GM18867 (cell line): Measurements from ENCODE around the gene ACP5.
"Not testable (repeated sequence)": the region's sequence is repeated elsewhere in the genome, so short reads cannot be mapped to it uniquely, and the experiment has no call there.

ENCODE experiments used
- ATAC-seq: cut with Tn5 transposase; IDR thresholded peaks from one replicate; pipeline ENCODE4 v1.9.1; 2021; ENCODE audit warnings: mild to moderate bottlenecking, moderate library complexity; ENCODE audit not compliant: unreplicated experiment

The ACP5 gene

DNA sequence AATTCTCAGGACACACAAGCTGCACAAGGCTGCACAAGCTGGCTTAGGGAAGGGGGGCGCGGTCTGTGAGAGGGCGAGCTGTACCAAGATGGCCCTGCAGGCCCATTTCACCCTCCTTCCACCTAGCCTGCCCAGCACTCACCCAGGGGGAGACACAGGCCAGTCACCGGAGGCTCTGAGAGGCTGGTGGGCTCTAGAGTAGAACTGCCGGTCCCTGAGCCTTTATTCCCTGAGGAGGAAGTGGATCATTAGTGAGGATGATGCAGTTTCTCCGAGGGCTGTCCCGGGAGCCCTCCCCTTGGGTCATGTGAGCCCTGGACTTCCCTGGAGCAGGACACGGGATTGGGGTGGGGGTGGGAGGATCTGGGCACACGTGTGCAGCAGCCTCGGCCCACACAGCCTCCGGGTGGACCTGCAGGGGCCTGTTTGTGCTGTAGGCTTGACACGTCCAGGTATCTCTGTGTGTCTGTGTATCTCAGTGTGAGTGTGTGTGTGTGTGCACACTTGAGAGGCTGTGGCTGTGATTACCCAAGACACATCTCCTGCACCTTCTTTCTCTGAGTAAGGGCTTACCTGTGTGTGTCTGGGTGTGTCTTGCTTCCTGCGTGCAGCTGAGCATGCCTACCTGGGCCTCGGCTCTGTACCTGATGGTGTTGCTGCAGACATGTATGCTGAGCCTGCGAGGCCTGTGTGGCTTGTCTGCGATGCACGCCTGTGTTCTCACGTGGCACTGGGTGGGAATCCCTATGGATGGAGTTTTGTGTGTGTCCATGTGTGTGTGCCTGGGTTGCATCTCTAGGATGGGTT is at the start of gene ACP5:
TSS of gene ACP5 (minus strand) at position 195 of the 807 bp plus-strand sequence. CDS start 328 bp downstream, outside the sequence.
- ATAC-seq = no peak

DNA sequence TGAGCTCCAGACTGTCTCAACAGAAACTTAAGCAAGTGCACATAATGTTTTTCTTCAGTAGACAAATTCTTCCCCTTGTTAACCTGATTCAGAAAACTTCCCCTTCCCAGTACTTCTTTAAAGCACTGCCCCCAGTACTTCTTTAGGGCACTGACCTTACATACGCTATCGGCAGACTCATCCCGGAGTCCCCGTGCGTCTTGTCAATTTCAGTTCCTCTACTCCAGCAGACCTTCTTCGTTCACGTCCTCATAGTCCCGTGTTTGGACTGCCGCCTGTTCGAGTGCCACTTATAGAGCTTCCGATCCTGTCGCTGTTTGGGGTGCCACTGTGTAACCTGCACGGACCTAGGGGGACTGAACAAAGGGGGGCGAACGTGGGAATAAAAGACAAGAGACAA is 48.8 kb upstream of the ACP5 start:
- no peak for ATAC-seq

DNA sequence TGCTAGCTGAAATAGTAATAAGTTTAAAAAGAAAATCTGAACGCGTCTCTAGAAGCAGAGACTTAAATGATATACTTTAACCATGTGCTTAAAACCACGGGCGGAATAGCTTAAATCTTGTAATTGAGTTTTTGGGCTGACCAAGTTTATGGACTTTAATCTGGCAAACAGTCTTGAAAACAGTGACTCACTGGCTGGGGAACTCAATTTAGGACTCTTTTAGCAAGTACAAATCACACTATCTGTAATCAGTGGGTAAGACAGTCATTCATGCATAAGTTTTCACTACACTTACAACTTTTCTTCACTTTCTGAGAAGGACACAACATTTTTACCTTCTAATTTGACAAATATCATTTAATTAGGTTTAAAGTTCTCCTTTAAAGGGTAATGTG is 46.6 kb upstream of the ACP5 start:
- no peak for ATAC-seq

DNA sequence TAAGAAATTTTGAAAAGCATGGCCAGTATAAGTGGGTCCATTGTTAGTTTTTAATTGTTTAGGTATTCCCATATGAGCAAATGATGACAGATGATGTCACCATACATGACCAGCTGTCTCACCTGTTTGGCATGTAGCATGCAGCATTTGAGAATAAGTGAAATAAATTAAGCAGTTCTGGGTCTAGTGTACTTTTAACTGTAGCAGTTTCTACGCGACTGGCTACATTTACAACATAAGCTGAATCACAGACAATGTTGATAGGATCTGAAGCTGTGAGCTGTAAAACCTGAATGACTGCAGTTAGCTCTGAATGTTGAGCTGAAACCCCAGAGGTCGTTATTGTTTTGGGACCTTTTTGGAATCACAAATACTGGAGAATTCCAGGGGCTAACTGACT is 45.0 kb upstream of the ACP5 start:
- not testable (repeated sequence) for ATAC-seq

DNA sequence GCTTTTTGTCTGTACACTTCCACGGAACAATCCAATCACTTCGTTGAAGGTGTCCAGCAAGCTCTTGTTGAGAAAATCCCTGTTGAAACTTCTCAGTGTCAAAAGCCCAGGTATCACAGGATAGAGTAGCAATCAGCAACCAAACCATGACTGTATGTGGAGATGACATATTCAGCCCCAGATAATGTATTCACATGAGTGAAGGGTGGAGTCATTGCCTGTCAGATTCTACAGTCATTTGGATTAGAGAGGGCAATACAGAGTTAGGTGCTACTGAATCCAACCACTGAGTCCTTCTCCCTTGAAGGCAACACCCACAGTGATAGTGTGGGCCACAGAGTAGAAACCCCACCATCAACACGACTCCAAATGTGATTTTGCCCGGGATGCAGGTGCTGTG is 43.1 kb upstream of the ACP5 start:
- ATAC-seq = no peak

DNA sequence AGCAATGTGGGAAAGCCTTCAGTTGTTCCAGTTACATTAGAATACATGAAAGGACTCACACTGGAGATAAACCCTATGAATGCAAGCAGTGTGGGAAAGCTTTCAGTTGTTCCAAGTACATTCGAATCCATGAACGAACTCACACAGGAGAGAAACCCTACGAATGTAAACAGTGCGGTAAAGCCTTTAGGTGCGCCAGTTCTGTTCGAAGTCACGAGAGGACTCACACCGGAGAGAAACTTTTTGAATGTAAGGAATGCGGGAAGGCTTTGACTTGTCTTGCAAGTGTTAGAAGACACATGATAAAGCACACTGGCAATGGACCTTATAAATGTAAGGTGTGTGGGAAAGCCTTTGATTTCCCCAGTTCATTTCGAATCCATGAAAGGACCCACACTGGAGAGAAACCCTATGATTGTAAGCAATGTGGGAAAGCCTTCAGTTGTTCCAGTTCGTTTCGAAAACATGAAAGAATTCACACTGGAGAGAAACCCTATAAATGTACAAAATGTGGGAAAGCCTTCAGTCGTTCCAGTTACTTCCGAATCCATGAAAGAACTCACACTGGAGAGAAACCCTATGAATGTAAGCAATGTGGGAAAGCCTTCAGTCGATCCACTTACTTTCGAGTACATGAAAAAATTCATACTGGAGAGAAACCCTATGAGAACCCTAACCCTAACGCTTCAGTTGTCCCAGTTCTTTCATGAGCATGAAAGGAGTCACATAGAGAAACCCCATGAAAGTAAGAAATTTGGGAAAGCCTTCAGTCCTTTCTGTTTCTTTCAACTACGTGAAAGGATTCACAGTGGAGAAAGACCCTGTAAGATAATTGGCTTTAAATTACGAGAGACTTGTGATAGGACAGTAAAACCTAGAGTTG is 40.0 kb upstream of the ACP5 start:
- ATAC-seq = no peak

DNA sequence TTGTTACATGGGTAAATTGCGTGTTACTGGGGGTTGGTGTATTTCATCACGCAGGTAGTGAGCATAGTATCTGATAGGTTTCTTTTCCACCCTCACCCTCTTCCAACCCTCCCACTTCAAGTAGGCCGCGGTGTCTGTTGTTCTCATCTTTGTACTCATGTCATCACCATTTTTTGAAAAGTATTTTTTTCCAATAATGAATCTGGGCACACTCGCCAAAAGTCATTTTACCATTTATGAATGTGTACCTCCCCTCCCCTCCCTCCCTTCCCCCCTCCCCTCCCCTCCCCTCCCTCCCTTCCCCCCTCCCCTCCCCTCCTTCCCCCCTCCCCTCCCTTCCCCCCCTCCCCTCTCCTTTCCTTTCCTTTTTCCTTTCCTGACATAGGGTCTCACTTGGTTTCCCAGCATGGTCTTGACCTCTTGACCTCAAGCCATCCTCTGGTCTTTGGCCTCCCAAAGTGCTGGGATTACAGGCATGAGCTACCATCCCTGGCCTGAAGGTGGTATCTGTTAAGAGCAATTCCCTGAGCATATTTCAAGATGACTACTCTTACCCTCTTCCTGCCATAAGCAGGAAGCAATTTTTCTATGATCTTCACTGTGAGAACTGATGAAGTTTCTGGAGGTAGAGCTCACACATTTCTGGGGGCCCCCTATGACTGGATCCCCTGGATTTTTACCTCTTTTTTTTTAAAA is 35.5 kb upstream of the ACP5 start:
- no peak for ATAC-seq

DNA sequence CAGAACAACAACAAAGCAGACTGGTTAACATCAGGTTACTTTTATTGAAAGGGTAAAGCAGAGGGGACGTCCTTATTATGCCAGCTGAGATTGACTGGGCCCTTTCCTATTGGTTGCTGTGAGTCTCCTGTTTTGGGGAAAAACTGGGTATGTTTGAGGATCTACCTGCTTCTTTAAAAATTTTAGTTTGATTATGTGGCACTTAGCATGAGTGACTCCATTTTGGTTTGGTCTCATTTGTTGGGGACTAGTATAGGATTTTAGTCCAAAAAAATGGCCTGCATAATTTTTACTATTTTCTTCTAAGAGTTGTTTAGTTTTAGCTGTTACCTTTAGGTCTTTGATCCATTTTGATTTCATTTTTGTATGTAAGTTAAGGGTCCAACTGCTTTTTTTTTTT is 34.3 kb upstream of the ACP5 start:
- ATAC-seq = no peak

DNA sequence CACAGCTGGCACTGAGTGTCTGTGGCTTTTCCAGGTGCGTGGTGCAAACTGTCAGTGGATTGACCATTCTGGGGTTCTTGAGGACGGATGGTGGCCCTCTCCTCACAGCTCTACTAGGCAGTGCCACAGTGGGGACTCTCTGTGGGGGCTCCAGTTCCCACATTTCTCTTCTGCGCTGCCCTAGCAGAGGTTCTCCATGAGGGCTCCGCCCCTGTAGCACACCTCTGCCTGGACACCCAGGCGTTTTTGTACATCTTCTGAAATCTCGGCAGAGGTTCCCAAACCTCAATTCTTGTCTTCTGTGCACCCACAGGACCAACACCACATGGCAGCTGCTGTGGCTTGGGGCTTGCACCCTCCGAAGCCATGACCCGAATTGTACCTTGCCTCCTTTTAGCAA is 29.0 kb upstream of the ACP5 start:
- no peak for ATAC-seq

DNA sequence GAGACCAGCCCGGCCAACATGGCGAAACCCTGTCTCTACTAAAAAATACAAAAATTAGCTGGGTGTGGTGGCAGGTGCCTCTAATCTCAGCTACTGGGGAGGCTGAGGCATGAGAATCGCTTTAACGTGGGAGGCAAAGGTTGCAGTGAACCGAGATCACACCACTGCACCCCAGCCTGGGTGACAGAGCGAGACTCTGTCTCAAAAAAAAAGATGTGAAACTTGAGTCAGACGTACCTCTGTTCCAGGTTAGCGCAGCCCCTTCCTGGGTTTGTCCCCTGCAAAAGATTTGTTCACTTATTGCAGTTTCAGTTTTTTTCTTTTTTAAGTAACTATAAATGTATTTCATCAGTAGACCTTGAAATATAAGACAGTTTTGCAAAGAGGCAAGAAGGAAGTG is 22.3 kb upstream of the ACP5 start:
- not testable (repeated sequence) for ATAC-seq

DNA sequence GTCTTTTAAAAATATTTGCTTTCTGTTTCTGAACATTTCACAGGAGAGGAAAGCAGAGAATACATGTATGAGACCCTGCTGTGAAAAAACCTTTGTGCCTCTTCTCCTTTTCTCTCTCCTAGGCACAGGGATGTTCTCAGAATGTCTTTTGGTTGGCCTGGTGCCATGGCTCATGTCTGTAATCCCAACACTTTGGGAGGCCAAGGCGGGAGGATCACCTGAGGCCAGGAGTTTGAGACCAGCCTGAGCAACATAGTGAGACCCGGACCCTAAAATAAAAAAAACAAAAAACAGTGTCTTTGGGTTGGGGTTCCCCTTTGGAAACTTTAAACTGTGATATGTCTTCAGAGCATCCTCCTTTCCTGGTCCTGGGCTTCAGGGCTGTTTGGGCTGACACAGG is 21.3 kb upstream of the ACP5 start:
- no peak for ATAC-seq

DNA sequence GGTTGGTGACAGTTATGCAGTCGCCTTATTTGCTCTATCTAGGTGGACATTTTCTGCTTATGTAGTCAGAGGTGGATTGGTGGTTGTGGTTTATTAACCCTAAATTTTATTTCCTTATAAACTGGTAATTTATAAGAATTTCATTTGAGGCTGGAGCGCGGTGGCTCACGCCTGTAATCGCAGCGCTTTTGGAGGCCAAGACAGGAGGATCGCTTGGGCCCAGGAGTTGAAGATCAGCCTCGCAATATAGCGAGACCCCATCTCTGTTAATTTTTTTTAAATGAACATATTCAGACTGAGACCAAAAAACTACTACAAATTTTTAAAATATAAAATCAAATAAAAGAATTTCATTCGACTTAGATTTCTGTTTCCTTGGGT is 20.6 kb upstream of the ACP5 start:
- ATAC-seq = no peak

DNA sequence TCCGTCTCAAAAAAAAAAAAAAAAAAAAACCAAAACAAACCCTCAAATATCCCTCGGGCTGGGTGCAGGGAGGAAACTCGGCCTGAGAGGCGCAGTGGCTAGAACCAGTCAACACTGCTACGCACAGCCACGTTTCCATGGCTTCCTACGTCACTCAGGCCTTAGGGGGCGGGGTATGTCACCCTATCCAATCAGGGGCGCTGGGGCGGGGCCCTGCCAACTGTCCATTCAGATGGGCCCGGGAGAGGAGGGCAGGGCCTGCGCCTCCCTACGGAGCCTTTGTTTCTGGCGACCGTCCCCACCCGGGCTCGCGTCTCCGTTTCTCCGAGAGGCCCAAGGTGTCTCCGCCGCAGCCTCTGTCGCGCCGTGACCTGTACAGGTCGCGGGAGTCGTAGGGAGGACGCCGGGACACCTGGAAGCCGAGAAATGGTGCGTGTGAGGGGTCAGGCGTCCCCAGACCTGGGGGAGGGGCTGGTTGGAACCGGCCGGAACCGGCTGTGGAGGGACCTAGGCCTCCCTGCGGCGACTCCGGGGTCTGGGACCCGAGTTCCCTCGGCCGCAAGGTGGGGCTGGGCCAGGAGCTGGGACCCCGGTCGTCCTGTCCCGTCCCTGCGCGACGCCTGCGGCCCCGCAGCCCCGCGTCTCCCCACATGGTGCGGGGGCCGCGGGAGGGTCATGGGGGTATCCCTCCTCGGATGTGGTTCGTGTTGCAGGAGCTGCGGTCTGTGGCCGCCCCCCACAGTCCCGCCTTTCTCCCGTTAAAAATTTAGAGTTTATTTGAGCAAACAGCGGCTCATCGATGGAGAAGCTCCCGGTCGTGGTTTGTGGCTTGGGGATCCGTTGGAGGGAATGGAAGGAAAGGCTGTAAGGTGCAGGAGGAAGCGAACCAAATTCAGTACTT is 20.0 kb upstream of the ACP5 start, which contains the start of gene ZNF627:
TSS of gene ZNF627 (plus strand) at position 282 of the 901 bp plus-strand sequence. CDS start at position 427, 145 bp downstream.
- peak; percentile 97 for ATAC-seq

DNA sequence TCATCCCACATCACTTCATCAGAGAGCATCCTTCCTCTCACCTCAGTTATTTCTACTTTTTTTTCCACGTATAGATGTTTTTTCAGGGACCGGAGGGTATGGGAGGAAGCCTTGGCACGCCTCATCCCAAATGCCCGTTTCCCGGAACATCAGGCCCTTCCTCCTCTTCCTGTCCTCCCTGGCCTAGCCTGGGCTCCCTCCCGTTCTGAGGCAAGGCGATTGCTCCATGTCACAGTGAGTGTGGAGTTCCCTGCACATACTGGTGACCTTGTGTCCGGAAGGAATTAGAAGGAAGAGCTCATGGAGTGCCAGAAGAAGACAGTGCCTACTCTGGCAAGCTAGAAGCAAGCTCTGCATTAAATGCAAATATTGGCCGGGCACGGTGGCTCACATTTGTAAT is 18.7 kb upstream of the ACP5 start:
- ATAC-seq = no peak

DNA sequence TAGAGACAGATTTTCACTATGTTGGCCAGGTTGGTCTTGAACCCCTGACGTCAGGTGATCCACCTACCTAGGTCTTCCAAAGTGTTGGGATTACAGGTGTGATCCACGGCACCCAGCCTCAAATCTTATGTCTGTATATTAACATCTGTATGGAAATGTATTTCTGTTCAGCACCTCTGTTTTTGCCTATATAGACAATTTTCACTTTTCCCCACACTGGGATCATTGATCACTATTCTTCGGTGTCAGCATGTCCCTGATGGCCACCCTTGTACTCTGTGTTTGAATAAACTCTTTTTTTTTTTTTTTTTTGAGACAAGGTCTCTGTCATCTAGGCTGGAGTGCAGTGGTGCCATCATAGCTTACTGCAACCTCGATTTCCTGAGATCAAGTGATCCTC is 16.6 kb upstream of the ACP5 start:
- ATAC-seq = no peak

DNA sequence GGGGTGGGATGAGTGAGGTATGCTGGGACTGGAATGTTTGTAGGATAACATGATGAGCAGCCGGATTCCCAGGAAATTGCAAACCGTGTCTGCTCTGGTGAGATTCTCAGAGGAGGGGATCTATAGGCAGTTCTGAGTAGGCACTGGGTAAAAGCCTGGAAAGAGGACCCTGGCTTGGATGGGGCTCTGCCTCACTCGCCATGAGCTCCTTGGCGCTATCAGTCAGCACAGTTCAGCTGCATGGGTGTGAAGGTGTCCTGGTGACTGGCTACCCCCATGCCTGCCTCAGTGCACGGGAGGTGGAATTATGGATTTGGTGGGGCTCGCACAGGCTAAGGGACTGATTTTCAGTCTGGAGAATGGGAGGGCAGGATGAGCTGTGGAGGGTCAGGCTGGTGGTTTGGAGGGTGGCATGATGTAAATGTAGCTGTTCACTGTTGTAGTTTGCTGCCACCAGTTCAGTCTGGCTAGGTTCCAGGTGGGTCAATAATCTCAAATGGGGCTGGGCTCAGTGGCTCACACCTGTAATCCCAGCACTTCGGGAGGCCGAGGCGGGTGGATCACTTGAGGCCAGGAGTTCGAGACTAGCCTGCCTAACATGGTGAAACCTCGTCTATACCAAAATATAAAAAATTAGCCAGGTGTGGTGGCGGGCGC is 10.7 kb upstream of the ACP5 start:
- no peak for ATAC-seq

DNA sequence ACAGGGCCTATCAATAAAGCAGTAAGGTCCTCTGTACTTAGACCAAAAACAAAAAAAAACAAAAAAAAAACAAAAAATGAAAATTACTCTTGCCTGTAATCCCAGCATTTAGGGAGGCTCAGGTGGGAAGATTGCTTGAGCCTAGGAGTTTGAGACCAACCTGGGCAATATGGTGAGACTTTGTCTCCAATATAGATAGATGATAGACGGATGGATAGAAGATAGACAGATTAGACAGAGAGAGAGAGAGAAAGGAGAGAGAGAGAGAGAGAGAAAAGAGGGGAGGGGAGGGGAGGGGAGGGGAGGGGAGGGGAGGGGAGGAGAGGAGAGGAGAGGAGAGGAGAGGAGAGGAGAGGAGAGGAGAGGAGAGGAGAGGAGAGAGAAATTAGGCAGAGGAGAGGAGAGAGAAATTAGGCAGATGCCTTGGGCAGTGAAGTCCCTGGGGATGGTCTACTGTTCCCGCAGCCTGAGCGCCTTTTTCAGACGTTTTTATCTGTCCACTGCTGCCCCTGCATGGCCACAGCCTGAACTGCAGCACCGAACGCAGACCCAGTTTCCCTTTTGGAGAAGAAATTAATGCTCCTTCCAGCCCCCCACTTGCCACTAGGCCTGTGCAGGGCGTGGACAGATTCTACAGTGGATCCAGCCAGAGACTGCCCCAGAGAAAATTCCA is 10.0 kb upstream of the ACP5 start:
- no peak for ATAC-seq

DNA sequence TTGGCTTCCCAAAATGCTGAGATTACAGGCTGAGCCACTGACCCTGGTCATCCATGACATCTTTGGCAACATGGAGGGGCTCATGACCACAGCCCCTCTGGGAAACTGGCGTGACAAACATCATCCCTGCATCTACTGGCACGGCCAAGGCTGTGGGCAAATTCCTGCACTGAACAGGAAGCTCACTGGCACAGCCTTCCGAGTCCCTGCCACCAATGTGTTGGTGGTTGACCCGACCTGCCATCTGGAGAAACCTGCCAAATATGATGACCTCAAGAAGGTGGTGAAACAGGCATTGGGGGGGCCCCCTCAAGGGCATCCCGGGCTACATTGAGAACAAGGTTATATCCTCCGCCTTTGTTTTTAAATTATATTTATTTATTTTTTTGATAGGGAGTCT is 8.9 kb upstream of the ACP5 start:
- ATAC-seq = no peak

DNA sequence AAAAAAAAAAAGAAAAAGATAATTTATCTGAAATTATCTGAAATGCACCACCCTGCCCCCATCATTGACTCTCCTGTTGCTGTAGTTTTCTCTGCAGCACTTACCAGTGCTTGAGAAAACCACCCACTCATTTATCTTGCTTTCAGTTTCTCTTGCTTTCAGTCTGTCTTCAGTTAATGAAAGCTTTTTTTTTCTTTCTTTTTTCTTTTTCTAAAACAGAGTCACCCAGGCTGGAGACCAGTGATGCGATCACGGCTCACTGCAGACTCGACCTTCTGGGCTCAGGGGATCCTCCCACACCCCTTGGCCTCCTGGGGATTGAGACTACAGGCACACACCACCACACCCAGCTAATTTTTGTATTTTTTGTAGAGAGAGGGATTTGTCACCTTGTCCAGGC is 4.3 kb upstream of the ACP5 start:
- ATAC-seq = peak; percentile 65
